GM23248 (cell line): ENCODE data around the gene PRSS22.

Source experiments
- EZH2 ChIP-seq: fragments of 200-600 bp; sonication (generic); IDR thresholded peaks from 2 replicates; pipeline ENCODE4 v1.6.1; 2018; ENCODE audit warnings: antibody characterized with exemption, mild to moderate bottlenecking; ENCODE audit not compliant: insufficient read depth, poor library complexity, severe bottlenecking
- EZH2phosphoT487 ChIP-seq: fragments of 200-600 bp; sonication (generic); IDR thresholded peaks from 2 replicates; pipeline ENCODE4 v1.6.1; 2018; ENCODE audit warnings: antibody characterized with exemption, moderate library complexity, mild to moderate bottlenecking, low read depth; ENCODE audit not compliant: insufficient read depth

GRCh38 chr16:2881783-2882649 lies 24.0 kb upstream of the PRSS22 start:
- TF ChIP-seq EZH2phosphoT487, result no peak
- TF ChIP-seq EZH2, result no peak
